HTERT RPE-1 (cell line): Measurements from ENCODE around the gene TSPY3.
"Not testable (repeated sequence)": the region's sequence is repeated elsewhere in the genome, so short reads cannot be mapped to it uniquely, and the experiment has no call there.

Experiments
- in situ Hi-C: fragments of 300-500 bp; cut with MboI; formaldehyde crosslinking; loops from 4 replicates; pipeline ENCODE4 v1.14.3; 2020; ENCODE audit warnings: low sequenced_read_pairs

Gene TSPY3

GRCh38 chrY:9398121-9398520 lies at the start of gene TSPY3:
TSS of gene TSPY3 (plus strand) at chrY:9398421. CDS start at chrY:9398467, 46 bp downstream.
- in situ Hi-C loops, result not testable (repeated sequence)

- in situ Hi-C loops, result not testable (repeated sequence)
These were observed 40.7 kb upstream of the TSPY3 start, which contains the start of gene TSPY8 for GRCh38 chrY:9357497-9357896. TSS of gene TSPY8 (plus strand) at chrY:9357797. CDS start at chrY:9357843, 46 bp downstream.

GRCh38 chrY:9396527-9396926 lies 1.7 kb upstream of the TSPY3 start:
- in situ Hi-C loops, result not testable (repeated sequence)
